Lung (tissue), 12 donors: ENCODE data around the gene GLYATL1. TPM values are rescaled to one million over a fixed set of nuclear protein-coding genes. Genes with fewer than 3 reads are reported as not detected.

ENCODE experiments used
- ATAC-seq: fragments of 200-7000 bp; cut with Tn5 transposase; one replicate; pipeline ENCODE4 v1.9.1; 2020; ENCODE audit warnings: moderate number of reproducible peaks; ENCODE audit not compliant: insufficient read depth, low FRiP score
- DNase-seq, 3 donors: peaks; one replicate each; pipeline ENCODE4 v3.0.0-alpha.2; 2013 to 2017
- H3K27ac ChIP-seq, 2 donors: one replicate each; pipeline ENCODE4 v1.5.1; 2013; ENCODE audit warnings: mild to moderate bottlenecking in 2 of 2, moderate library complexity in 2 of 2, control low read depth in 1 of 2, inconsistent platforms in 1 of 2, low read depth in 1 of 2, low read length in 1 of 2
- H3K27me3 ChIP-seq, 3 donors: one replicate each; pipeline ENCODE4 v1.5.1; 2013; ENCODE audit warnings: low read length in 2 of 3; ENCODE audit not compliant: control insufficient read depth in 3 of 3, insufficient read depth in 3 of 3
- H3K36me3 ChIP-seq, 4 donors: one replicate each; pipeline ENCODE4 v1.5.1; 2013; ENCODE audit warnings: low read length in 4 of 4, mild to moderate bottlenecking in 1 of 4, moderate library complexity in 1 of 4; ENCODE audit not compliant: control insufficient read depth in 4 of 4, insufficient read depth in 4 of 4
- H3K4me1 ChIP-seq, 5 donors: one replicate each; pipeline ENCODE4 v1.5.1; 2013; ENCODE audit warnings: low read length in 5 of 5, mild to moderate bottlenecking in 2 of 5, moderate library complexity in 1 of 5; ENCODE audit not compliant: control insufficient read depth in 5 of 5, insufficient read depth in 5 of 5
- H3K4me3 ChIP-seq: one replicate; pipeline ENCODE4 v1.5.1; 2013; ENCODE audit warnings: mild to moderate bottlenecking, control low read depth, moderate library complexity
- H3K9ac ChIP-seq, 2 donors: one replicate each; pipeline ENCODE4 v1.5.1; 2013; ENCODE audit warnings: low read length in 2 of 2, control low read depth in 1 of 2; ENCODE audit not compliant: insufficient read depth in 1 of 2
- H3K9me3 ChIP-seq, 4 donors: one replicate each; pipeline ENCODE4 v1.5.1; 2013; ENCODE audit warnings: low read length in 3 of 4, mild to moderate bottlenecking in 1 of 4, moderate library complexity in 1 of 4; ENCODE audit not compliant: control insufficient read depth in 4 of 4, insufficient read depth in 3 of 4
- CTCF ChIP-seq: IDR thresholded peaks from 2 replicates; pipeline ENCODE4 v1.5.1; 2012; ENCODE audit warnings: mild to moderate bottlenecking; ENCODE audit errors: control extremely low read depth, extremely low read depth
- WGBS, 2 donors: extraction: QIAGEN DNeasy Blood & Tissue Kit; methylation state at CpG; one replicate each; pipeline ENCODE4 v1.1.7; 2013; 5-methylcytosine and 5-hydroxymethylcytosine counted together
- polyA plus RNA-seq, 2 donors: library from polyadenylated mRNA; stranded (reverse); fragments of 200-250 nt; gene quantifications; one replicate each; pipeline ENCODE4 v1.2.1, GENCODE V29; 2013
- total RNA-seq, 2 donors: library from RNA; depleted of rRNA in 1 of 2; stranded (reverse); fragments of >200 nt in 1 of 2; gene quantifications; one replicate each; pipeline ENCODE4 v1.2.1, GENCODE V29; 2014 to 2021
- donor health status: control.
- donor health status: control.
- donor health status: Bipolar disorder and iron deficiency.
- donor health status: healthy.
- donor health status: DM: yes; HTN: yes; CAD: no.

The GLYATL1 gene
- total and polyA plus RNA-seq, 4 donors = 0.05 to 1.8 (median 0.31) TPM; not detected in 1

- Histone ChIP-seq H3K9me3 (peaks cover 0 to 4% (median 0%) of the 10 kb centered on the region in 4 donors), H3K4me3 (no peak overlapping the region), H3K27ac (no peak overlapping the region), H3K27me3 (no peaks in the 10 kb centered on the region), H3K36me3 (no peaks in the 10 kb centered on the region), H3K4me1 (no peaks in the 10 kb centered on the region), H3K9ac (no peak overlapping the region)
- ATAC-seq (no peak), DNase-seq (no peak)
- no peak for TF ChIP-seq CTCF
These were observed 38.2 kb downstream of the GLYATL1 start for GRCh38 chr11:58977470-58977869.

GRCh38 chr11:58979222-58979621 lies 39.9 kb downstream of the GLYATL1 start:
- no peak overlapping the region for H3K9ac ChIP-seq
- H3K9me3 ChIP-seq = no peaks in the 10 kb centered on the region
- TF ChIP-seq CTCF = no peak
- no peaks in the 10 kb centered on the region for H3K4me1 ChIP-seq
- ATAC-seq = no peak
- H3K27ac ChIP-seq = no peak overlapping the region
- WGBS, 2 donors = 88 to 90% methylated on average over 2 of the region's 2 CpGs
- DNase-seq = no peak
- H3K27me3 ChIP-seq = no peaks in the 10 kb centered on the region
- H3K4me3 ChIP-seq = no peak overlapping the region
- H3K36me3 ChIP-seq = no peaks in the 10 kb centered on the region

DNA sequence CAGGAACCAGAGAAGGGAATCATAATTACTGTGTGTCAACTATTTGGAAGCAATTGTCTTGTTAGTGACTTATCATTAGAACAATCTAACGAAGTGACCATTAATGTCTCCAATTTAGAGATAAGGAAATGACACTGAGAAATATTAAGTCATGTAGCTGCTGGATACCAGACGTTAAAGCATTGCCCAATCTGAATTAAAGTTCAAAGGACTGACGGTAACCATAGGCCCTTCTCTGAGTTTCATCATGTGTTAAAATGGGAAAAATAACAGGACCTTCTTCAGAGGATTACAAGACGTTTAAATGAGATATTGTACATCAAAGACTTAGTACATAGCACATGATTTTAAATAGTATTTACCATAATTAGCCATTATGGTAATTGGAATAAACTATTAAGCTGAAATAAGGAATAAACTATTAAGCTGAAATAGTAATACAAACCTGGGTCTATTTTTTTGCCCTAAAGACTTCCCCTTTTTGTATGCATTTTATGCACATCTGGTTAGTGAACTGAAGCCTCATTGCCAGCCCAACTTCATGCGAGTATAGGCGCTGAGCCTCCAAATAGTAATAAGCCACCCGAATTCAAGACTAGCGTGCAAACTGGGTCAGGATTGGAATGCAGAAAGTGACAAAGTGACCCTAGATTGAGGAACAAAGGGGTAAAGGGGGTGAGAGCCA lies 41.0 kb downstream of the GLYATL1 start:
- TF ChIP-seq CTCF = no peak
- DNase-seq (no peak), ATAC-seq (no peak)
- Histone ChIP-seq H3K4me3 (no peak overlapping the region), H3K36me3 (no peaks in the 10 kb centered on the region), H3K27ac (no peak overlapping the region), H3K4me1 (no peaks in the 10 kb centered on the region), H3K9me3 (no peaks in the 10 kb centered on the region), H3K9ac (no peak overlapping the region), H3K27me3 (no peaks in the 10 kb centered on the region)
- 61% methylated on average over 8 of the region's 8 CpGs for WGBS, 2 donors

DNA sequence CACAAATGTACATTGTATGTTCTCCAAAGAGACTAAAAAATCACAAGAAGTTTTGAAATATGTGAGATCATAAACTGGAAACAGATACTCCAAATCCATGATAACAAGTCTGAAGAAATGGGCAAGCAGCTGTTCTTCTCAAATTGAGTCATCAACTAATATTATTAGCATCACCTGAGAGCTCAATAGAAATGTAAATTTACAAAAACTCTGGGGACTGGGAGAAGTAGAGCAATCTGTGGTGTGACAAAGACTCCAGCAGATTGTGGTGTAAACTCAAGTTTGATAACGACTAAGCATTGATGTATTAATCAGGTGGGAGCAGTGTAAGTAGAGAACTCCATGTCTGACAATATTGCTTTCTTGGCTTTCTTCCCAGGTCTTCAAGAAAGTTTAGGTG lies 53.2 kb downstream of the GLYATL1 start:
- TF ChIP-seq CTCF = no peak
- Histone ChIP-seq H3K36me3 (no peaks in the 10 kb centered on the region), H3K9me3 (peaks cover 0 to 5% (median 0%) of the 10 kb centered on the region in 4 donors), H3K4me1 (no peaks in the 10 kb centered on the region), H3K27ac (no peak overlapping the region), H3K4me3 (no peak overlapping the region), H3K27me3 (no peaks in the 10 kb centered on the region), H3K9ac (no peak overlapping the region)
- 60 to 88% methylated on average over 1 of the region's 1 CpG for WGBS, 2 donors
- ATAC-seq = no peak
- DNase-seq = no peak
